B cell (primary cell): ENCODE measurements around the gene TGFA. TPM values are rescaled to one million over a fixed set of nuclear protein-coding genes. Genes with fewer than 3 reads are reported as not detected.

ENCODE experiments used
- ATAC-seq: fragments of 200-7000 bp; cut with Tn5 transposase; one replicate; pipeline ENCODE4 v1.10.0; 2021; ENCODE audit warnings: low read depth, mild to moderate bottlenecking, moderate number of reproducible peaks, moderate library complexity
- CTCF ChIA-PET: fragments of 350-600 bp; sonication (Branson Sonifier 250); formaldehyde crosslinking; loops from one replicate; lab custom pipeline; 2021; ENCODE audit warnings: antibody characterized with exemption, inconsistent platforms; lab: Charles Lee
- POLR2A ChIA-PET: fragments of 350-600 bp; sonication (Branson Sonifier 250); formaldehyde crosslinking; loops from one replicate; lab custom pipeline; 2021; ENCODE audit warnings: antibody characterized with exemption; lab: Charles Lee
- DNase-seq: peaks from one replicate; pipeline ENCODE4 v3.0.0; 2013
- H2AFZ ChIP-seq: 2 replicates; pipeline ENCODE4 v1.6.1; 2012; ENCODE audit warnings: mild to moderate bottlenecking, low read depth, low read length; ENCODE audit not compliant: insufficient read depth, poor library complexity, severe bottlenecking
- H3K27ac ChIP-seq, 2 donors: 1 replicate in 1 of 2; 2 replicates in 1 of 2; pipeline ENCODE4 v1.5.1; 2012 to 2013; ENCODE audit warnings: low read length in 2 of 2, mild to moderate bottlenecking in 2 of 2, moderate library complexity in 1 of 2
- H3K27me3 ChIP-seq, 4 experiments: fragments of 200-600 bp in 1 of 4; sonication (generic) in 1 of 4; replicated peaks in 1 of 4; 1 replicate in 2 of 4; 2 replicates in 2 of 4; pipeline versions ENCODE4 v1.6.1 to v1.7.0; 2013 to 2016; ENCODE audit warnings: low read length in 3 of 4, mild to moderate bottlenecking in 2 of 4, mixed read lengths in 1 of 4, moderate library complexity in 1 of 4; ENCODE audit not compliant: insufficient read depth in 4 of 4, control insufficient read depth in 3 of 4; ENCODE audit errors: control extremely low read depth in 1 of 4
- H3K36me3 ChIP-seq, 2 experiments: replicated peaks in 1 of 2; 1 replicate in 1 of 2; 2 replicates in 1 of 2; pipeline versions ENCODE4 v1.6.1 to v1.7.1; 2013; ENCODE audit warnings: low read length in 1 of 2; ENCODE audit not compliant: insufficient read depth in 2 of 2, control insufficient read depth in 1 of 2; ENCODE audit errors: control extremely low read depth in 1 of 2, extremely low read depth in 1 of 2
- H3K4me1 ChIP-seq, 2 donors: fragments of 200-600 bp in 1 of 2; sonication (generic) in 1 of 2; 1 replicate in 1 of 2; 2 replicates in 1 of 2; pipeline versions ENCODE4 v1.5.1 to v1.6.1; 2013 to 2017; ENCODE audit warnings: low read length in 2 of 2; ENCODE audit not compliant: control insufficient read depth in 2 of 2, insufficient read depth in 2 of 2
- H3K4me2 ChIP-seq: replicated peaks from 2 replicates; pipeline ENCODE3; 2012; ENCODE audit warnings: mild to moderate bottlenecking, low read depth, low read length; ENCODE audit not compliant: poor library complexity, severe bottlenecking
- H3K4me3 ChIP-seq, 5 experiments: fragments of 200-600 bp in 1 of 5; sonication (generic) in 1 of 5; 1 replicate in 3 of 5; 2 replicates in 2 of 5; pipeline versions ENCODE4 v1.5.1 to v1.7.0; 2011 to 2016; ENCODE audit warnings: low read length in 4 of 5, mild to moderate bottlenecking in 4 of 5, low read depth in 2 of 5, control low read depth in 1 of 5, moderate library complexity in 1 of 5; ENCODE audit not compliant: insufficient read depth in 1 of 5; ENCODE audit errors: control extremely low read depth in 1 of 5, extremely low read depth in 1 of 5
- H3K79me2 ChIP-seq: fragments of 200-600 bp; sonication (generic); one replicate; pipeline ENCODE4 v1.6.0; 2016; ENCODE audit warnings: low read length; ENCODE audit not compliant: control insufficient read depth, insufficient read depth
- H3K9ac ChIP-seq: fragments of 200-600 bp; sonication (generic); 2 replicates; pipeline ENCODE4 v1.6.1; 2017; ENCODE audit warnings: mild to moderate bottlenecking, low read length, moderate library complexity
- H3K9me3 ChIP-seq, 3 donors: one replicate each; pipeline versions ENCODE4 v1.6.1 to v1.7.1; 2013; ENCODE audit warnings: low read length in 2 of 3; ENCODE audit not compliant: control insufficient read depth in 2 of 3, insufficient read depth in 1 of 3; ENCODE audit errors: control extremely low read depth in 1 of 3
- H4K20me1 ChIP-seq: 2 replicates; pipeline ENCODE4 v1.6.0; 2012; ENCODE audit warnings: mild to moderate bottlenecking, low read length; ENCODE audit not compliant: insufficient read depth, control insufficient read depth, poor library complexity, severe bottlenecking
- H3K27ac Mint-ChIP-seq: one replicate; pipeline ENCODE4 v1.8.0; 2021; ENCODE audit warnings: mixed read lengths
- H3K27me3 Mint-ChIP-seq: one replicate; pipeline ENCODE4 v1.8.0; 2021; ENCODE audit warnings: mixed read lengths
- H3K4me1 Mint-ChIP-seq: one replicate; pipeline ENCODE4 v1.8.0; 2021; ENCODE audit warnings: mixed read lengths
- H3K4me3 Mint-ChIP-seq: one replicate; pipeline ENCODE4 v1.8.0; 2021; ENCODE audit warnings: mixed read lengths
- H3K9me3 Mint-ChIP-seq: one replicate; pipeline ENCODE4 v1.8.0; 2022; ENCODE audit warnings: mixed read lengths; ENCODE audit not compliant: insufficient read depth
- CTCF ChIP-seq: fragments of 200-600 bp; IDR thresholded peaks from one replicate; pipeline ENCODE4 v1.8.0; 2022; ENCODE audit warnings: antibody characterized with exemption, mild to moderate bottlenecking
- EZH2 ChIP-seq: IDR thresholded peaks from 2 replicates; pipeline ENCODE4 v1.6.1; 2012; ENCODE audit warnings: borderline replicate concordance, low read depth, mild to moderate bottlenecking, moderate library complexity, low read length; ENCODE audit not compliant: insufficient read depth, poor library complexity, severe bottlenecking
- WGBS: methylation state at CpG from one replicate; pipeline ENCODE4 v1.1.5; 2013; ENCODE audit warnings: missing lambda C conversion rate; ENCODE audit not compliant: insufficient coverage; 5-methylcytosine and 5-hydroxymethylcytosine counted together
- intact Hi-C: fragments of 100-400 bp; cut with micrococcal nuclease; formaldehyde crosslinking; loops from one replicate; pipeline ENCODE4 v1.10.0; 2022
- polyA plus RNA-seq: library from polyadenylated mRNA; depleted of rRNA; stranded (reverse); fragments of >200 nt; gene quantifications from 2 replicates; pipeline ENCODE4 v1.2.3, GENCODE V29; 2012
- total RNA-seq, 2 donors: library from RNA; stranded (reverse); fragments of 120-200 nt in 1 of 2; gene quantifications; 1 replicate in 1 of 2; 2 replicates in 1 of 2; pipeline versions ENCODE4 v1.2.3 to v1.2.4, GENCODE V29; 2013 to 2022

The TGFA gene
- total and polyA plus RNA-seq, 2 donors (not counting 1 experiment from before 2014, with no cell fraction given): 0.04 TPM; not detected in 1

- Histone ChIP-seq H3K4me1 (no peaks in the 10 kb centered on the region), H3K27ac (no peak overlapping the region), H3K9me3 (no peaks in the 10 kb centered on the region), H3K36me3 (no peaks in the 10 kb centered on the region), H3K4me2 (no peak overlapping the region), H3K9ac (no peak overlapping the region), H3K4me3 (no peak overlapping the region), H3K79me2 (no peaks in the 10 kb centered on the region), H2AFZ (no peak overlapping the region), H3K27me3 (peaks cover 0 to 13% (median 1%) of the 10 kb centered on the region in 4 experiments), H4K20me1 (no peaks in the 10 kb centered on the region)
- ATAC-seq: no peak
- H3K4me3 Mint-ChIP-seq: no peak overlapping the region
- no peak overlapping the region for H3K27ac Mint-ChIP-seq
- no peak for DNase-seq
- 100% methylated on average over 4 of the region's 7 CpGs for WGBS
- CTCF ChIA-PET: no interaction called here
- peaks cover 16% of the 10 kb centered on the region for H3K27me3 Mint-ChIP-seq
- POLR2A ChIA-PET: no interaction called here
- H3K9me3 Mint-ChIP-seq: no peaks in the 10 kb centered on the region
- no peak for TF ChIP-seq CTCF
- no peak for TF ChIP-seq EZH2
- H3K4me1 Mint-ChIP-seq: no peaks in the 10 kb centered on the region
- intact Hi-C loops: no loop called here
Observed at GRCh38 chr2:70499253-70499652, 54.4 kb downstream of the TGFA start.

GRCh38 chr2:70498528-70498927, 55.1 kb downstream of the TGFA start:
- ATAC-seq (no peak), DNase-seq (no peak)
- no CpG with 5 or more reads among the region's 1 CpG for WGBS
- no peaks in the 10 kb centered on the region for H3K4me1 Mint-ChIP-seq
- intact Hi-C loops: no loop called here
- ChIA-PET POLR2A (no interaction called here), CTCF (no interaction called here)
- Histone ChIP-seq H3K9me3 (no peaks in the 10 kb centered on the region), H4K20me1 (no peaks in the 10 kb centered on the region), H3K27ac (no peak overlapping the region), H2AFZ (no peak overlapping the region), H3K9ac (no peak overlapping the region), H3K4me2 (no peak overlapping the region), H3K36me3 (no peaks in the 10 kb centered on the region), H3K4me3 (no peak overlapping the region), H3K27me3 (peaks cover 0 to 13% (median 1%) of the 10 kb centered on the region in 4 experiments), H3K79me2 (no peaks in the 10 kb centered on the region), H3K4me1 (no peaks in the 10 kb centered on the region)
- no peak overlapping the region for H3K4me3 Mint-ChIP-seq
- no peaks in the 10 kb centered on the region for H3K9me3 Mint-ChIP-seq
- TF ChIP-seq CTCF (no peak), EZH2 (no peak)
- H3K27ac Mint-ChIP-seq: no peak overlapping the region
- H3K27me3 Mint-ChIP-seq: peaks cover 16% of the 10 kb centered on the region
